Mesendoderm (in vitro differentiated cells): ENCODE results near the gene ATP1A2.
"Not testable (repeated sequence)": the region's sequence is repeated elsewhere in the genome, so short reads cannot be mapped to it uniquely, and the experiment has no call there.

Experiments used
- DNase-seq: peaks from one replicate; pipeline ENCODE4 v3.0.0; 2013
- H2AK5ac ChIP-seq: 2 replicates; pipeline ENCODE4 v1.6.1; 2013; ENCODE audit warnings: low read length, inconsistent platforms
- H2BK120ac ChIP-seq: 2 replicates; pipeline ENCODE4 v1.6.1; 2013; ENCODE audit warnings: low read depth, mild to moderate bottlenecking, low read length, moderate library complexity, mixed read lengths
- H2BK15ac ChIP-seq: replicated peaks from 2 replicates; pipeline ENCODE4 v1.6.1; 2013; ENCODE audit warnings: low read depth, mild to moderate bottlenecking, moderate library complexity
- H2BK5ac ChIP-seq: 2 replicates; pipeline ENCODE4 v1.6.1; 2013; ENCODE audit warnings: low read length, inconsistent platforms
- H3K18ac ChIP-seq: 2 replicates; pipeline ENCODE4 v1.6.1; 2013; ENCODE audit warnings: mild to moderate bottlenecking, low read length, mixed read lengths
- H3K23ac ChIP-seq: one replicate; pipeline ENCODE4 v1.6.1; 2013; ENCODE audit warnings: low read length
- H3K27ac ChIP-seq: 2 replicates; pipeline ENCODE4 v1.5.1; 2013; ENCODE audit warnings: low read depth, mild to moderate bottlenecking, inconsistent platforms, low read length, moderate library complexity
- H3K27me3 ChIP-seq: 2 replicates; pipeline ENCODE4 v1.6.1; 2013; ENCODE audit warnings: low read length, control low read depth, mild to moderate bottlenecking, inconsistent platforms; ENCODE audit not compliant: insufficient read depth, poor library complexity
- H3K36me3 ChIP-seq: 2 replicates; pipeline ENCODE4 v1.6.1; 2013; ENCODE audit warnings: low read length, inconsistent platforms; ENCODE audit not compliant: control insufficient read depth, insufficient read depth
- H3K4ac ChIP-seq: one replicate; pipeline ENCODE4 v1.6.1; 2013; ENCODE audit warnings: low read depth, mild to moderate bottlenecking, low read length, moderate library complexity
- H3K4me1 ChIP-seq: 2 replicates; pipeline ENCODE4 v1.6.1; 2013; ENCODE audit warnings: low read depth, low read length, inconsistent platforms; ENCODE audit not compliant: control insufficient read depth
- H3K4me2 ChIP-seq: 2 replicates; pipeline ENCODE4 v1.6.1; 2013; ENCODE audit warnings: low read length
- H3K4me3 ChIP-seq: 2 replicates; pipeline ENCODE4 v1.5.1; 2013; ENCODE audit warnings: mild to moderate bottlenecking, low read length
- H3K56ac ChIP-seq: one replicate; pipeline ENCODE4 v1.6.1; 2013; ENCODE audit warnings: low read length
- H3K79me1 ChIP-seq: 2 replicates; pipeline ENCODE4 v1.6.1; 2013; ENCODE audit warnings: low read length, inconsistent platforms
- H3K79me2 ChIP-seq: 2 replicates; pipeline ENCODE4 v1.6.1; 2013; ENCODE audit warnings: mild to moderate bottlenecking, low read length; ENCODE audit not compliant: control insufficient read depth, insufficient read depth
- H3K9ac ChIP-seq: 2 replicates; pipeline ENCODE4 v1.6.1; 2013; ENCODE audit warnings: low read length, inconsistent platforms
- H4K5ac ChIP-seq: one replicate; pipeline ENCODE4 v1.6.1; 2013; ENCODE audit warnings: low read length
- H4K8ac ChIP-seq: one replicate; pipeline ENCODE4 v1.6.1; 2013; ENCODE audit warnings: low read depth, mild to moderate bottlenecking, control low read depth, low read length, moderate library complexity
- WGBS: extraction: QIAGEN DNeasy Blood & Tissue Kit; methylation state at CpG from one replicate; pipeline ENCODE4 v1.1.7; 2013; ENCODE audit warnings: low lambda C conversion rate, missing lambda C conversion rate; ENCODE audit not compliant: insufficient coverage; ENCODE audit errors: extremely low coverage; 5-methylcytosine and 5-hydroxymethylcytosine counted together

ATP1A2 gene

GRCh38 chr1:160105155-160105554, 10.4 kb upstream of the ATP1A2 start:
- Histone ChIP-seq H3K4me1 (peaks cover 2% of the 10 kb centered on the region), H2BK5ac (no peak overlapping the region), H2BK15ac (no peak overlapping the region), H3K56ac (no peak overlapping the region), H3K27me3 (no peaks in the 10 kb centered on the region), H3K79me1 (no peaks in the 10 kb centered on the region), H3K18ac (no peak overlapping the region), H4K5ac (no peak overlapping the region), H3K36me3 (no peaks in the 10 kb centered on the region), H3K23ac (no peak overlapping the region), H2AK5ac (no peak overlapping the region), H3K9ac (no peak overlapping the region), H3K4me2 (no peak overlapping the region), H4K8ac (no peak overlapping the region), H3K27ac (no peak overlapping the region), H3K4me3 (no peak overlapping the region), H3K79me2 (no peaks in the 10 kb centered on the region), H2BK120ac (no peak overlapping the region), H3K4ac (no peak overlapping the region)
- DNase-seq = no peak
- no CpG with 5 or more reads among the region's 5 CpGs for WGBS

GRCh38 chr1:160107512-160107911, 8.0 kb upstream of the ATP1A2 start:
- Histone ChIP-seq H4K5ac (no peak overlapping the region), H3K36me3 (no peaks in the 10 kb centered on the region), H2BK120ac (no peak overlapping the region), H3K4ac (no peak overlapping the region), H3K18ac (no peak overlapping the region), H4K8ac (no peak overlapping the region), H3K79me1 (no peaks in the 10 kb centered on the region), H3K4me2 (no peak overlapping the region), H3K27me3 (no peaks in the 10 kb centered on the region), H2AK5ac (no peak overlapping the region), H3K56ac (no peak overlapping the region), H3K27ac (no peak overlapping the region), H3K4me1 (no peaks in the 10 kb centered on the region), H2BK5ac (no peak overlapping the region), H2BK15ac (no peak overlapping the region), H3K4me3 (no peak overlapping the region), H3K23ac (no peak overlapping the region), H3K9ac (no peak overlapping the region), H3K79me2 (no peaks in the 10 kb centered on the region)
- no peak for DNase-seq
- WGBS = no CpG with 5 or more reads among the region's 1 CpG

- peak; percentile 88 for DNase-seq
These were observed 6.5 kb upstream of the ATP1A2 start for GRCh38 chr1:160108888-160109662.

DNA sequence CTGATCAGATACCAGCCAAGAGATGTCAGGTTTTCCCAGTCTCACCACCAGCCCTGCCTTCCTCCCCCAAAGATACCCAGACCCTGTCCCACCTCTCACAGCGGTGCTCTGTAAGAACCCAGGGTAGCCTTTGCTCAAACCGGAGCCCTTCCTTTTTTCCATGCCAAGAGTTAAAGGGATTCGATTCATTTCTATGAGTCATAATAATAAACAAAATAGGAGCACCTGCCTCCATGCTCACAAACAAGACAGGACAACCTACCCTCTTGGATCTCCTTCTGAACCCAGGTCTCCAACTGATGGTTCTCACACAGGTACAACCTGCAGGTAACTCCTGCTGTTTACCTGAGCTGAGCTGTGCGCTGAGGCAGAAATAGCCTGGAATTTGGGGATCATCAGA, 5.9 kb upstream of the ATP1A2 start:
- Histone ChIP-seq H3K27ac (no peak overlapping the region), H2BK5ac (no peak overlapping the region), H4K5ac (no peak overlapping the region), H3K4me3 (no peak overlapping the region), H3K9ac (no peak overlapping the region), H4K8ac (no peak overlapping the region), H3K4ac (no peak overlapping the region), H3K4me2 (no peak overlapping the region), H3K56ac (no peak overlapping the region), H2BK120ac (no peak overlapping the region), H2BK15ac (no peak overlapping the region), H3K79me1 (no peaks in the 10 kb centered on the region), H3K18ac (no peak overlapping the region), H3K4me1 (peaks cover 10% of the 10 kb centered on the region), H3K23ac (no peak overlapping the region), H2AK5ac (no peak overlapping the region), H3K27me3 (no peaks in the 10 kb centered on the region), H3K79me2 (no peaks in the 10 kb centered on the region), H3K36me3 (no peaks in the 10 kb centered on the region)
- no peak for DNase-seq
- WGBS = no CpG with 5 or more reads among the region's 4 CpGs

More at GRCh38 chr1:160108888-160109662, 6.5 kb upstream of the ATP1A2 start:
- no peaks in the 10 kb centered on the region for H3K79me2 ChIP-seq
- H3K4me1 ChIP-seq = peaks cover 5% of the 10 kb centered on the region
- no peak overlapping the region for H4K8ac ChIP-seq
- H2AK5ac ChIP-seq = peak overlapping the region; percentile 53
- peak overlapping the region; percentile 63 for H3K56ac ChIP-seq
- H3K27me3 ChIP-seq = no peaks in the 10 kb centered on the region
- no peaks in the 10 kb centered on the region for H3K36me3 ChIP-seq
- H2BK5ac ChIP-seq = no peak overlapping the region
- no CpG with 5 or more reads among the region's 6 CpGs for WGBS
- no peaks in the 10 kb centered on the region for H3K79me1 ChIP-seq
- no peak overlapping the region for H2BK15ac ChIP-seq
- no peak overlapping the region for H3K4me3 ChIP-seq
- no peak overlapping the region for H3K4ac ChIP-seq
- peak overlapping the region; percentile 92 for H4K5ac ChIP-seq
- no peak overlapping the region for H2BK120ac ChIP-seq
- H3K4me2 ChIP-seq = no peak overlapping the region
- no peak overlapping the region for H3K9ac ChIP-seq
- H3K27ac ChIP-seq = no peak overlapping the region
- H3K23ac ChIP-seq = no peak overlapping the region
- no peak overlapping the region for H3K18ac ChIP-seq

DNA sequence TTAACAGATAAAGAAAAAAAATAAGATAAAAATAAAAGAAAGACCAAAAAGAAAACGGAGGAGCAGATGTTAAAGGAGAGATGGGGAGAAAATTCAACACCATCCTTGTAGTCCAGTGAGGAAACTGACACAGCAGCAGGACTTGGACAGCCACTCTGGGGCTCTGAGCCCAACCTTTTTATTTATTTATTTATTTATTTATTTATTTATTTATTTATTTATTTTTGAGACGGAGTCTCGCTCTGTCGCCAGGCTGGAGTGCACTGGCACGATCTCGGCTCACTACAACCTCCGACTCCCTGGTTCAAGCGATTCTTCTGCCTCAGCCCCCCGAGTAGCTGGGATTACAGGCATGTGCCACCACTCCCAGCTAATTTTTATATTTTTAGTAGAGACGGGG, 4.1 kb upstream of the ATP1A2 start:
- not testable (repeated sequence) for H4K8ac ChIP-seq, DNase-seq, H3K23ac ChIP-seq, H2AK5ac ChIP-seq, H3K4me3 ChIP-seq, H2BK5ac ChIP-seq, H3K36me3 ChIP-seq, H4K5ac ChIP-seq, H3K27ac ChIP-seq, H3K56ac ChIP-seq, H2BK15ac ChIP-seq, H3K79me2 ChIP-seq, H3K18ac ChIP-seq, H3K4ac ChIP-seq, H2BK120ac ChIP-seq, H3K27me3 ChIP-seq, H3K9ac ChIP-seq, H3K79me1 ChIP-seq, H3K4me2 ChIP-seq
- WGBS = no CpG with 5 or more reads among the region's 10 CpGs
- H3K4me1 ChIP-seq = peaks cover 13% of the 10 kb centered on the region

DNA sequence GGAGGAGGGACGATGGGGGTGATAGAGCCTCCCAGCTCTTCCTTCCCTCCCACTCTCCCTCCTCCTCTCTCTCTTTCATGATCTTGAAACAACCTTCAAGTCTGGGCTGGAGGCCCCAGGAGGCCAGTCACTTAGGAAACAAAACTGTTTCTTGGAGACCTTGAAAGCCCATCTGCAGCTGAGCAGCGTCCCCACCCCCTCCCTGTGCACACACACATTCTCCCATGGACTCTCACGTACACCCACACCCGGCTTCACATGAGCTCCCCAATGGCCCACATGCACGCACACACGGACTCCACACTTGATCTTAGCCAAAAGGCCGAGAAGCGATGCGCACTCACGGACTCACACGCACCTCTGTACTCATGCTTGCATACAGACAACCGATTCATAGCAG, 3.2 kb upstream of the ATP1A2 start:
- no peak overlapping the region for H3K27ac ChIP-seq
- H3K18ac ChIP-seq = no peak overlapping the region
- H2BK120ac ChIP-seq = no peak overlapping the region
- DNase-seq = no peak
- no peaks in the 10 kb centered on the region for H3K79me1 ChIP-seq
- H3K4ac ChIP-seq = no peak overlapping the region
- no peak overlapping the region for H3K9ac ChIP-seq
- H3K79me2 ChIP-seq = no peaks in the 10 kb centered on the region
- H4K8ac ChIP-seq = no peak overlapping the region
- H3K27me3 ChIP-seq = no peaks in the 10 kb centered on the region
- H3K4me3 ChIP-seq = no peak overlapping the region
- H3K4me1 ChIP-seq = peaks cover 18% of the 10 kb centered on the region
- WGBS = no CpG with 5 or more reads among the region's 12 CpGs
- no peak overlapping the region for H2BK5ac ChIP-seq
- H3K56ac ChIP-seq = no peak overlapping the region
- no peak overlapping the region for H2BK15ac ChIP-seq
- no peak overlapping the region for H4K5ac ChIP-seq
- H3K23ac ChIP-seq = peak overlapping the region; percentile 25
- H2AK5ac ChIP-seq = no peak overlapping the region
- H3K4me2 ChIP-seq = no peak overlapping the region
- no peaks in the 10 kb centered on the region for H3K36me3 ChIP-seq
